GM10266 (cell line): ENCODE measurements around the gene TLCD5.
A peak's percentile ranks its signal among the peaks of the same experiment; 100 is the strongest.

Experiments used
- DNase-seq: peaks from one replicate; pipeline ENCODE4 v3.0.0; 2012; ENCODE audit errors: extremely low spot score
- TF ChIP-seq, protein P1 (sequence below): IDR thresholded peaks from 2 replicates; pipeline ENCODE4 v1.5.1; 2012; ENCODE audit warnings: mild to moderate bottlenecking, low read depth; ENCODE audit not compliant: control insufficient read depth, insufficient read depth; ENCODE audit errors: missing control alignments

TLCD5 gene

DNA sequence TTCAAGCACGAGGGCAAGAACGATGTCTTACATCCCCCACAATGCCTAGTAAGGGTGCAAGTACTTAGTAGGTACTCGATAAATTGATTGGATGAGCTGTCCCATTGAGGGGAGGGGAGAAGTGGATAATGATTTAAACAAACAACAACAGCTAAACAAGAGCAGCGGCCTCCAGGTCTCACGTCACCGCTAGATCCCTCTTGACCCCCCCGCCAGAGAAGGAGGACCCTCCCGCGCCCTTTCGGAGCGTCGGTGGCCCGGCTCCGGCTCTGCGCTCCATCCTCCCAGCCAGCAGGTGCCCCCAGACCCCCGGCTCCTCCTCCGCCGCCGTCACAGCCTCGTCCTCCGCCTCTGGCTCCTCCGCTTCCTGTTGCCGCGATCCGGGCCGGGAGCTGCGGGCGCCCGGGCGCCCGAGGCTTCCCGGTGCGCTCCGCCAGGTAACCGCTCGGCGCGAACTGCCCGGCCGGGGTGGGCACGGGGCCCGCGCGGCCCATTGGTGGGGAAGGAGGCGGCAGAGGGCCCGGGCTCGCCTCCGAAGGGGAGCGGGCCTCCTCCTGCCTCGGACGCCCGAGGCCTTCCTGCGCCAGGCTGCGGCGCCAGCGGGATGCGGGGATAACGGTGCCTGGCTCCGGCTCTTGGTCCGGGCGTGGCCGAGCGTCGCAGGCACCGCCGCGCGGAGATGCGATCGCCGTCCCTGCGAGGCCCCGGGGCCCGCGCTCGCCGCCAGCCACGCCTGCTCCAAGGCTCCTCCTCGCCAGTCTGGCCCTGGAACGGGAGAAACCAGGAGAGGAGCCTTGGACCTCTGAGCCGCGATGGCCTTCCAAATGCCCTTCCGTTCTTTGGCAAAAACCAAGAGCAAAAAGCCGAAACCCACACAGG is at the start of gene TLCD5:
Gene TLCD5, plus strand, starts transcription at position 368 of the 879 bp plus-strand sequence. CDS start 2,143 bp downstream, outside the sequence.
- TF ChIP-seq, protein P1, sequence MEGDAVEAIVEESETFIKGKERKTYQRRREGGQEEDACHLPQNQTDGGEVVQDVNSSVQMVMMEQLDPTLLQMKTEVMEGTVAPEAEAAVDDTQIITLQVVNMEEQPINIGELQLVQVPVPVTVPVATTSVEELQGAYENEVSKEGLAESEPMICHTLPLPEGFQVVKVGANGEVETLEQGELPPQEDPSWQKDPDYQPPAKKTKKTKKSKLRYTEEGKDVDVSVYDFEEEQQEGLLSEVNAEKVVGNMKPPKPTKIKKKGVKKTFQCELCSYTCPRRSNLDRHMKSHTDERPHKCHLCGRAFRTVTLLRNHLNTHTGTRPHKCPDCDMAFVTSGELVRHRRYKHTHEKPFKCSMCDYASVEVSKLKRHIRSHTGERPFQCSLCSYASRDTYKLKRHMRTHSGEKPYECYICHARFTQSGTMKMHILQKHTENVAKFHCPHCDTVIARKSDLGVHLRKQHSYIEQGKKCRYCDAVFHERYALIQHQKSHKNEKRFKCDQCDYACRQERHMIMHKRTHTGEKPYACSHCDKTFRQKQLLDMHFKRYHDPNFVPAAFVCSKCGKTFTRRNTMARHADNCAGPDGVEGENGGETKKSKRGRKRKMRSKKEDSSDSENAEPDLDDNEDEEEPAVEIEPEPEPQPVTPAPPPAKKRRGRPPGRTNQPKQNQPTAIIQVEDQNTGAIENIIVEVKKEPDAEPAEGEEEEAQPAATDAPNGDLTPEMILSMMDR = peak; percentile 35
- DNase-seq = peak; percentile 81

DNA sequence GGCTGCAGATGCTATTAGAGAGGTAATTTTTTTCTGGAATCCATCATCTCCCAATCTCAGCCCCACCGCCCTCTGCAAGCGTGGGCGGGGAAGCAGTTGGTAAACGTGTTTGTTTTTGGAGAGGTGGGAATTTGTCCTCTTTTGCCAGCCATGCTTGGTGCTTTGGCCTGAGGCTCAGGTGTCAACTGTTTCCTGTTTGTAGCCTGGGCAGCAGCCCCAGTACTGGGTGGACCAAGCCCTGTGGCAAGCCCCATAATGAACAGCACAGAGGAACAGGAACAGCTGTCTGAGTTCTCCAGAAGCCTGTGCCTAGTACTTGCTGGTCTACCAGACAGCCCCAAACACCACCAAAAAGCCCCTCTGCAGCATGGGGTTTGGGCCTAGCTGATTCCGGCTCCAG is 45.6 kb upstream of the TLCD5 start:
- TF ChIP-seq, protein P1 = no peak
- DNase-seq = no peak

DNA sequence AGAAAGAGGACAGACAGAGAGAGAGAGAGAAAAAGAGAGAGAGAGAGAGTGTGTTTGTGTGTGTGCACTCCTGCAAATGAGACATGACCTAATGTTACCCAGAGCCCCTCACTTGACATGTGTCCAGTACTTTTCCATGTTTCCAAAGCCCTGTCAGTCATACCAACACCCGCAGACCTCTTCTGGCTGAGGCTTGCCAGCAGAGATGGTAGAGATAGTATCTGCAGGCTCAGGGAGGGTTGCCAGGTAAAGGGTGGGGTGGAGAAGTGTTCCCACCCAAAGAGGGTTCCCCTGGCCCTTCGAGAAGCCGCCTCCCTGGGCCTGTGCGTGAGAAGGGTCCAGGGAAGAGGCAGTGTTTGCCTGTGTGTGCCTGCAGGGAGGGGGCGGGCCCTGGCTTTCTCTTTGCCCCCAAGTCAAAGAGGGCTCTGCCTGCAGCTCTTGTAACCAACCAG is 44.5 kb upstream of the TLCD5 start:
- TF ChIP-seq, protein P1 = no peak
- no peak for DNase-seq

DNA sequence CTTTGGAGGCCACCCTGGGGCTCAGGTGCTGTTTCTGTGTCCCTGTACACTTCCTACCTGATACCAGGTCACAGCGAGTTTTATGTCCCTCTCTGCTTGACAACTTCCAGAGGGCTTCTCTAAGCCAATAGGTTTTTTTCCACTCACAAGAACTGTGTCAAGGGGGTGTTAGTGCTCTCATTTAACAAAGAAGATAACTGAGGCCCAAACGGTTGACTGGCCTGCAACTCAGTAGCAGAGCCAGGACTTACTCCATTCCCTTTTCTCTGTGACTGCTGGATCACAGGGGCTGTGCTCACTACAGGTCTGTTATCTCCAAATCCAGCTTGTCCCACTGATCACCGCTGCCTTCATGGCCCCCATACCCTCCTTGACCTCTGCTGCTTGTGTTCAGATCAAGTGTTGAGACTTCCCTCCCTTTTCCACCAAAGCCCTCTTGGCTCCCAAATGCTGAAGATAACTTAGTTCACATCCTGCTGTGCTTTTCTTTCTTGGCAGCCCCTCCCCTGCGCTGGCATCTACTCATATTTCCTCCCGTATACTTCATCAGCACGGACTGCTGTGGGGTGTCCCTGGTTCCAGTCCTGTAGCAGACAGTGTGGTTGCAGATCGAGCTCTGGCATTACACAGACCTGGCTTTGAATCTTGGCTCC is 43.8 kb upstream of the TLCD5 start:
- no peak for DNase-seq
- TF ChIP-seq, protein P1 = no peak

DNA sequence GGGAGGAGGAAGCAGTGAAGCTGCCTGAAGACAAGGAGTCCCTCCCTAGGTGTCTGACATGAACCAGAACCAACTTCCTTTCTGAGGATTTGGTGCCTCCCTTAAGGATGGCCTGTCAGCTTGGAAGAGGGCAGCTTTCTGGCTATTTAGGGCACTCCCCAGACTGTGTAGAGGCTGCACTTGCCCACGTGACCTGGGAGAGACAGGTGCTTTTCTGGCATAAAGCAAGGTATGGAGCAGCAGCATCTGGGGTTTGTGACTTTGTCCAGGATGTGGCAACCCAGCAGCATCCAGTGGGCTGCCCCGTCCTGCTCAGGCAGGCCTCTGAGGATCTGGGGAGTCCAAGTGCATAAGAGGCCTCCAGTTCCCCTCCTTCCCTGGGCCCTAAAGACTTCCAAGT is 42.0 kb upstream of the TLCD5 start:
- DNase-seq = no peak
- TF ChIP-seq, protein P1 = no peak

DNA sequence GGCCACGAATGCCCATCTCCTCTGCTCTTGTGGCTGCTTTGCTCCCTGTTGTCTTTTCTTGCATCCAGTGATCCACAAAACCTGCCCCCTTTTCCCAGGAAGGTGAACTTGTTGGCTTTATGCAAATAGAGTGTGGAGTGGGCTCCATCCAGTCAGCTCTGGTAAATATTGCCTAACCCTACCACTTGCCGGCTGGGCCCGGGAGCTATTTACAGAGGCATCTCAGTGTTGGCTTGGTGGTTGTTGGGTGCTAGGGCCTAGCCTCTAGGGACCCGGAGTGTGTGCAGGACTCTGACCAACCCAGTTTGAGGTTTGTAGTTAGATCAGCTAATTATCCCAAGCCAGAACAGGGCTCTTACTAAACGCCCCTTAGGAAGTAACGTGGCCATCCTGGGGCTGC is 40.8 kb upstream of the TLCD5 start:
- TF ChIP-seq, protein P1 = no peak
- no peak for DNase-seq

DNA sequence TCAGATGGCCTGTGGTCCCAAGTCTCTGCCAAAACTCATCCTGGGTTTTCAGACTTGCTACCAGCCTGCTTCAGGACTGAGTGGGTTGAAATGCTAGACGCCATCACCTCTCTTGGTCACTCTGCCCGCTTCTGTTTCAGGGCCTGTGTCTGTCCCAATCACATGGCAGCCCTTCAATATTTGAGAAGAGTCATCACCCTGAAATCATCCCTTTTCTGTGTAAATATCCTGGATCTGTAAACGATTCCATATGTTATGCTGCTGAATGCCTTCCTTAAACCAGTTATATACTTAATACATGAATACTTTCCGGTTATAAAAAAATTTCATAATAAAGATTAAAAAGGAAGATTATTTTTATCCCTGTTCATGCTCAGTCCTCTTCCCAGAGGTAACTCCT is 39.8 kb upstream of the TLCD5 start:
- DNase-seq = no peak
- TF ChIP-seq, protein P1 = no peak
